Activated CD8-positive, alpha-beta memory T cell treated with anti-CD3 and anti-CD28 coated beads, Interleukin-2, amount 50 U/mL, for 4 hours (primary cell): ENCODE measurements around the gene DCAF4.
"Not testable (repeated sequence)": the region's sequence is repeated elsewhere in the genome, so short reads cannot be mapped to it uniquely, and the experiment has no call there.

ENCODE experiments used
- DNase-seq: peaks from one replicate; pipeline ENCODE4 v3.0.0-alpha.2; 2020

Gene DCAF4

GRCh38 chr14:72974661-72975060 is 48.4 kb downstream of the DCAF4 start:
- no peak for DNase-seq

DNA sequence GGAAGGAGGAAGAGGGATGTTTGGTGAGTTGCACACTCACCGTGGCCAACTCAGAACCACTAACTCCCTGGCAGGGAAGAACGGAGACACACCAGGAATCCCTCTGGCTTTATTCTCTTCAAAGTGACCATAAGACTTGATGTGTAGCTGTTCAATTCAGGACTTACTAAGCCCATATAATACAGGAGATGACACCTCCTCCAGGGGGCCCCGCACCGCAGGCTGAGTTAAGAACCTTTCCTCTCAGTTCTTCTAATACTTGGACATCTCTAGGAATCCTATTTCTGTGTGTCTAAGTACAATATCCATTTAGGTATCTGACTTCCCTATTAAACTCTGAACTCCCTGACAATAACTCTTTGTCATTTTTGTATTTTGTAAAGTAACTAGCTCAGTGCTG is 49.5 kb downstream of the DCAF4 start:
- no peak for DNase-seq

DNA sequence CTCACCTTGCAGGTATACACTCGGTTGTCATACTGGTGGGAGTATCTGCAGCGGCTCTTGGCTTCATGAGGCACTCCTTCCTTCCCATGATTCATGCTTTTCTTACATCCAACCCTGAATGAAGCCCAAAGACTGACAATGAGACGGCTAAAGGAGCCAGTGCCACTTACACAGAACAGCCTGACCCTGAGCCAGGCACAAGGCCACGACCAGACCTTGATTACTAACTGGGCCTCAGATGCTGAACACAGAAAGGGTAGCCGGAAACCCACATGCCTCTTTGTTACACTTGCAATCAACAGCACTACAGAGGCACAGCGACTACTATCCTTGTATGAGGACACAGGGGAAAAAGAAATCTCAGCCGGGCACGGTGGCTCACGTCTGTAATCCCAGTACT is 52.6 kb downstream of the DCAF4 start:
- DNase-seq: no peak

DNA sequence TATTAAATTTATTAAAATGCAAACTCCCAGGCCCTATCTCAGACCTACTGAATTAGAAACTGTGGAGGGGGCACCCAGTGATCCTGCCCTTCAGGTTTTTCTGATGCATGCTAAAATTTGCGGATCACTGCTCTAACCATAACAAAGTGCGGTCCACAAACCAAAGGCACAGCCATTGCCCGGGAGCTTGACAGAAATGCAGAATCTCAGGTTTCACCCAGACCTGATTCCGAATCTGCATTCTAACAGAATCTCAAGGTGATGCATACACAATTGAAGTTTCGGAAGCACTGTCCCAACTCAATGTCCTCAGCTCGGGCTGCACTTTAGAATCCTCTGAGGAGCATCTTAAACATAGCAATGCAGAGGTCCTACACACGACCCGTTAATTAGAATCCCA is 54.6 kb downstream of the DCAF4 start:
- DNase-seq: no peak

- DNase-seq: no peak
Measured at GRCh38 chr14:72982146-72982708, 56.0 kb downstream of the DCAF4 start.

GRCh38 chr14:72986214-72986613 is 60.0 kb downstream of the DCAF4 start:
- no peak for DNase-seq

DNA sequence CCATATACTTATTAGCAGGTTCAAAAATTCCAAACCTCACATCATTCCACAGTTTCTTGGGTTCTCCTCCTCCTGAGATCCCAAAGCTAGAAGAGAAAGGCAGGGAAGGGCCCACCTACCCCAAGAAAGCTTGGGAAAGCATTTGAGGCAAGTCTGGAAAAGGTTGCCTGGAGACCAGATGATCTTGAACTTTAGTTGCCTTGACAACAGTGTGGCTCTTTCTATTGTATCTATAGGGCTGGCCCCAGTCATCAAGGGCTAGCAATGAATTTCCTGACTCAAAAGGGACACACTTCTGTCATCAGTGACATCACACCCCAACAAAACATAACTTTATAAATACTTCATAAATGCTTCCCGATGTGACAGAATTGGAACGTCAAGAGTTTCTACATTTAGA is 60.6 kb downstream of the DCAF4 start:
- no peak for DNase-seq

GRCh38 chr14:72990171-72990570 is 63.9 kb downstream of the DCAF4 start:
- DNase-seq: no peak

DNA sequence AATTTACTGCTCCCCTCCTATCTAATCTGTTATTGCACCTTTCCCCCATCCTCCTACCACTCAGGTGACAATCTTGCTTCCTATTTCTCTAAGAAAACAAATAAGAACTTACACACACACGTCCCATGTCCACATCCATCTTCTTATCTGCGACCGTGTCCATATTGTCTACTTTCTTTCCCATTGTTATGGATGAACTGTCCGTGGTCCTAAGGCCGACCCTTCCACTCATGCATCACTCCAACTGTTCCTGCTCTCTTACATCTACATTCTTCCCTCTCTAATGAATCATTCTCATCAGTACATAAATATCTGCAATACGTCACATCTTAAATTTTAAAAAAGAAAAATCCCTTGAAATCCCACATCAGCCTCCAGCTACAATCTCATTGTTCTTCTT is 70.7 kb downstream of the DCAF4 start:
- no peak for DNase-seq

- no peak for DNase-seq
Measured at GRCh38 chr14:72998252-72998903, 72.1 kb downstream of the DCAF4 start.

DNA sequence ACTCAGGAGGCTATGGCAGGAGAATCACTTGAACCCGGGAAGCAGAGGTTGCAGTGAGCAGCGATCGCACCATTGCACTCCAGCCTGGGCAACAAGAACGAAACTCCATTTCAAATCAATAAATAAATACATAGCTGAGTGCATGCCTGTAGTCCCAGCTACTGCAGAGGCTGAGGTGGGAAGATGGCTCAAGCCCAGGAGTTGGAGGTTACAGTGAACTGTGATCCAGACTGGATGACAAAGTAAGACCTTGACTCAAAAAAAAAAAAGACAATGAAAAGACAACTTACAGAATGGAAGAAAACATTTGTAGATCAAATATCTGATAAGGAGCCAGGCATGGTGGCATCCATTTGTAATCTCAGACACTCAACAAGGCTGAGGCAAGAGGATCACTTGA is 73.1 kb downstream of the DCAF4 start:
- no peak for DNase-seq

- no peak for DNase-seq
Measured at GRCh38 chr14:73000073-73000472, 73.8 kb downstream of the DCAF4 start.

DNA sequence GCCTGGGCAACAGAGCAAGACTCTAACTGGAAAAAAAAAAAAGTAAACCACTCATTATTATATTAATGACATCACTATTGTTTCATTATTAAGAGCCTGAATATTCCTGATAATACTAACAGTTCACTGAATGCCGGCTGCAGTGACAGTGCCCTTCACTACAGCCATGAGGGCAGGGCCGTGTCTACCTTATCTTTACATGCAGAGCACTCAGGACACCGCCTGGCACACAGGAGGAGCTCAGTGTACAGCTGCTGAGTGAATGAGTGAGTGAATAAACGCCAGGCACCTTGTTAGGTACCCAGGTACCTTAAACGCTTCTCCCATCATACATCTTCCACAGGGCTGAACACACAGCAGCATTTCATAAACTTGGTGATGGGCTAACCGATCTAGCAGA is 77.4 kb downstream of the DCAF4 start:
- DNase-seq: no peak

DNA sequence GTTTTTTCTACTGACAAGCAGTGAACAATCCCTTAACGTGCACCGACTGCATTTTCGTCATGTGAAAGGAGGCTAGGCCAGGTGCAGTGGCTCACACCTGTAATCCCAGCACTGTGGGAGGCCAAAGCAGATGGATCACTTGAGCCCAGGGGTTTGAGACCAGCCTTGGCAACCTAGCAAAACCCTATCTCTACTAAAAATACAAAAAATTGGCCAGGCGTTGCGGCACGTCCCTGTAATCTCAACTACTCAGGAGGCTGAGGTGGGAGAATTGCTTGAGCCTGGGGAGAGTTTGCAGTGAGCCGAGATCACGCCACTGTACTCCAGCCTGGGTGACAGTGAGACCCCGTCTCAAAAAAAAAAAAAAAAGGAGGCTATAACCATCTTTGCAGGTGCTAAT is 78.4 kb downstream of the DCAF4 start:
- not testable (repeated sequence) for DNase-seq

- no peak for DNase-seq
Measured at GRCh38 chr14:73007835-73008234, 81.6 kb downstream of the DCAF4 start.

DNA sequence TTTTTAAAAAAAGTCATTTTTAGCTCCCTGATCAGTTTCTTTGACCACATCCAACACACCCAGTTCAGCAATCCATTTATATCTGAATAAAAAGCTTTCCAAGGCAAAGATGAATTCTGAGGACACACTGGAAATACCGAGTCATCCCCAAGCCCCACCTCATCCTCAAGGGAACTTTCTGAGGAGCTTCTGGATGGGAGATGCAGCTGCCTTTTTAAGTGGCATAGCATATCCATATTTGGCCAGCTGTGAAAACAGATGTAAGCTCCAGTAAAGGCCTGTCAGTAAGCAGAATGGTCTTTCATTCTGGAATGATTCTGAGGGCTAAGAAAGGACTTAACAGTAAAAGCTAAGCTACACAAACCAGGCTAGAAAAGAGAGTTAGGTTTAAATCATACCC is 82.2 kb downstream of the DCAF4 start:
- DNase-seq: no peak
